Measurements from ENCODE around the gene ALKBH4.
"Not testable (repeated sequence)": the region's sequence is repeated elsewhere in the genome, so short reads cannot be mapped to it uniquely, and the experiment has no call there.

The ALKBH4 gene

GRCh38 chr7:102426268-102427018 is 38.2 kb downstream of the ALKBH4 start:
- no peak for DNase-seq (ENCODE audit: low read depth)

GRCh38 chr7:102425639-102426267 is 38.9 kb downstream of the ALKBH4 start:
- DNase-seq (ENCODE audit: low read depth), result no peak

- no peak for DNase-seq (ENCODE audit: low read depth)
These were observed 39.9 kb downstream of the ALKBH4 start for GRCh38 chr7:102424787-102425218.

- no peak for DNase-seq (ENCODE audit: low read depth)
These were observed 40.5 kb downstream of the ALKBH4 start for GRCh38 chr7:102424129-102424551.

GRCh38 chr7:102421706-102422240 is 42.9 kb downstream of the ALKBH4 start:
- no peak for DNase-seq (ENCODE audit: low read depth)

- DNase-seq (ENCODE audit: low read depth), result no peak
These were observed 46.1 kb downstream of the ALKBH4 start for GRCh38 chr7:102418592-102418991.

- no peak for DNase-seq (ENCODE audit: low read depth)
These were observed 47.6 kb downstream of the ALKBH4 start for GRCh38 chr7:102417105-102417504.

GRCh38 chr7:102416406-102416805 is 48.3 kb downstream of the ALKBH4 start:
- no peak for DNase-seq (ENCODE audit: low read depth)

- DNase-seq (ENCODE audit: low read depth), result no peak
These were observed 48.9 kb downstream of the ALKBH4 start for GRCh38 chr7:102415685-102416225.

GRCh38 chr7:102413611-102414010 is 51.1 kb downstream of the ALKBH4 start:
- no peak for DNase-seq (ENCODE audit: low read depth)

GRCh38 chr7:102413091-102413490 is 51.6 kb downstream of the ALKBH4 start:
- no peak for DNase-seq (ENCODE audit: low read depth)

GRCh38 chr7:102412548-102412947 is 52.1 kb downstream of the ALKBH4 start:
- no peak for DNase-seq (ENCODE audit: low read depth)

GRCh38 chr7:102410918-102411317 is 53.7 kb downstream of the ALKBH4 start:
- no peak for DNase-seq (ENCODE audit: low read depth)

- no peak for DNase-seq (ENCODE audit: low read depth)
These were observed 54.5 kb downstream of the ALKBH4 start for GRCh38 chr7:102410123-102410522.

- DNase-seq (ENCODE audit: low read depth), result no peak
These were observed 55.3 kb downstream of the ALKBH4 start for GRCh38 chr7:102409340-102409739.

GRCh38 chr7:102408530-102408929 is 56.1 kb downstream of the ALKBH4 start:
- DNase-seq (ENCODE audit: low read depth), result not testable (repeated sequence)

- no peak for DNase-seq (ENCODE audit: low read depth)
These were observed 56.8 kb downstream of the ALKBH4 start for GRCh38 chr7:102407910-102408309.
